Head of caudate nucleus (tissue), 42 donors: Measurements from ENCODE around the gene TBC1D2B.
A peak's percentile ranks its signal among the peaks of the same experiment; 100 is the strongest.

ENCODE experiments used
- DNase-seq, 42 donors: peaks; one replicate each; pipeline versions ENCODE4 v3.0.0 to v3.0.0-alpha.2; 2020 to 2021; ENCODE audit warnings: mixed read lengths in 7 of 42
- intact Hi-C: fragments of 100-400 bp; cut with DNase I; formaldehyde crosslinking; loops from one replicate; pipeline ENCODE4 v1.15.0; 2022

TBC1D2B gene

GRCh38 chr15:78060232-78060631, 17.3 kb downstream of the TBC1D2B start:
- DNase-seq, result no peak

DNA sequence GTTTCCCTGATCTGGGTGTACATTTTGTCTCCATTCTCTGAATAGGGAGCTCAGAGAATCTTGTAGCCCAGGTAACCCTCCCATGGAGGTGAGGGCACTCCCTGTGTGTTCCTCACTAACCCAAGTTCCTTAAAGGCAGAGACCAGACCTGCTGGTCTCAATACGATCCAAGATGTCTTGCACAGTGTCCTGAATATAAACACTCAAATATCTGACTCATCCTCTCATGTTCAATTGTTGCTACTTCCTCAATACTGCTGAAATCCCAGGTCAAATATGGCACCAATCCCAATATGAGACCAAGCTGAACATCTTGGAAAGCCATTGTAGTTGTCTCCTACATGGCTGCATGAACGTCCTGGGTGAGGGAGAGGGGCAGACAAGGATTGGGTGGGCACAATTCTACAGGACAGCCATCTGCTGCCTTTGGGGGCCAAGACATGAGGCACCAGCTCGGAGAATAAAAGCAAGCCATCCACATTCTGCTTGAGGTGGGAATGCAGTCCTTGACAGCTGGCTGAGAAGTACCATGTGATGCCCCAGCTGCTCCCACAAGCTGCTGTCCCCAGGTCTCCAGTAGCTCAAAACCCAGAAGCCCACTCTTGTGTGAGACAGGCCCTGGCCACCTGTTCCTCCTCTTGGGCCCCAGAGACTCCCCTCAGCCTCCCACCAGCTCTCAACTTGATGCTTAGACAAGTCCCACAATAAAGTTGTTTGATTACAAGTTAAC, 18.2 kb downstream of the TBC1D2B start:
- intact Hi-C loops, result no loop called here
- no peak for DNase-seq

More at GRCh38 chr15:78060232-78060631, 17.3 kb downstream of the TBC1D2B start:
- intact Hi-C loops, result no loop called here

DNA sequence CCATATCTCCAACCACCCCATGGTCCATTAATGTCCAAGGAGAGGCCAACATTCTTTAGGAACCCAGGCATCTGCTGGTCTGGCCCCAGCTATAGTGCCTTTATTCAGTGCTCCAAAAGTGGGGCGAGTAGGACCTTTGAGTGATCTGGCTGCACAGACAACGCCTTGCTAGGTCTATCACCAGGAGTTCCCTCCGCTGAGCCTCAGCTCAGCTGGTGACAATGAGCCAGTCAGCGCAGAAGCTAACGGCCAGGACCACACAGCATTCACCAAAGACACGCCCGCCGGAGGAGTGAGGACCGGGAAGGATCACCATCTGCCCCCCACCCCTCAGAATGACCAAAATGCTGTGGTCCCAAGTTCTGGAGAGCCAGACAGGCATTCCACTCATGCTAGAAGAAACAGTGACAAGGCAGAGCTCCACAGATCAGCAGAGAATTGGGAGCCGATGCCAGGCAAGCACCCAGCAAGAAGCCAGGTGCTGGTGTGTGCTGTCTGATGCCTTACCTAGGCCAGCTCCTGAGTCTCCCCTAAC, 19.0 kb downstream of the TBC1D2B start:
- DNase-seq, result no peak
- intact Hi-C loops, result no loop called here

DNA sequence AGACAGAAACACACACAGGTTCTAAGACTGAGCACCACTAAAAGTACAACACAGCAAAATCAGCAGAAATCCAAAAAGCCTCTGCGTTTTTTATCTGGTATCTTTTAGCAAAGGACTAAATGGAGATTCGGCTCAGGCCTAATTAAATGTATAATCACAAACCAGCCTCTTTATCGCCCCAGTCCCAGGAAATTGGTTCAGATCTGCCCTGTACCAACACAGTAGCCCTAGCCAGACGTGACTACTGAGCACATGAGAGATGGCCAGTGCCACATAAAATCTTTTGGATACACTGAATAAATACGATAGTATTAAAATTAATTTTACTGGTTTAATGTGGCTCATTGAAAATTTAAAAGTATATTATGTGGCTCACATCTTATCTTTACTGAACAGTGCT, 19.7 kb downstream of the TBC1D2B start:
- intact Hi-C loops, result no loop called here
- DNase-seq, result no peak

- DNase-seq, result peak in 5 of 42 donors; percentile 24 to 45 (median 31)
- intact Hi-C loops, result no loop called here
These were observed 20.7 kb downstream of the TBC1D2B start for GRCh38 chr15:78056714-78057269.

DNA sequence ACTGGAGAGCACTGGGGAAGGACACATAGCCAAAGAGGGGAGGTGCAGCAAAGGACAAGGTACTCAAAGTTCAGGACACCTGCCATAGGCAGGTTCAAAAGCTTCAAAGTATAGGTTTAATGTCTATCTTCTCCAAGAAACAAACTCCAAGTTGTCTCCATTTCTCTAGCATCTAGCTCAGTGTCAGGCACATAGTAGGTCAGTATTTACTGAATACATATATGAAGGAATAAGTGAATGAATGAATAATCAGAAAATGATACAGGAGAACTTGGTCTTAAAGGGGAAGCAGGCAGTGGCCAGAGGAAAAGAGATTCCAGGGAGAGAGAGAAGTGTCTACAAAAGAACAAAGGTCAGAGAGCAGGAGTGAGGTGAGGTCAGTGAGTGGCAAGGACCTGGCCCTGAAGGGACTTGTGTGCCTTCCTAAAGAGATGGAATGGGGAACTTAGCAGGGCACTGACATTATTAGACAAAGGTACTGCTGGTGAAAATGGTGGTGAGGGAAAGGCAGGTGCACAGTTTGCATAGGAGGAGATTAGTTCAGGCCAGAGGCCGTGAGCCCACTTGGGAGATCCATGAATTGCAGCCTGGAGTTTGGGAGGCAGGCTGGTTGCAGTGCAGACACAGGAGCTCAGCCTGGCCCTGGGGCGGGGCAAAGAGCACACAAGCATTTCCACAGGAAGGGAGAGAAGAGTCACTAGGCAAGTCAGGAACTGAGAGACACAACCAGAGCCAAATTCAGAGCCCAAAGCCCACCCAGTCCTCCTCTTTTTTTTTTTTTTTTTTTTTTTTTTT, 21.4 kb downstream of the TBC1D2B start:
- intact Hi-C loops, result no loop called here
- peak in 1 of 42 donors; percentile 42 for DNase-seq

DNA sequence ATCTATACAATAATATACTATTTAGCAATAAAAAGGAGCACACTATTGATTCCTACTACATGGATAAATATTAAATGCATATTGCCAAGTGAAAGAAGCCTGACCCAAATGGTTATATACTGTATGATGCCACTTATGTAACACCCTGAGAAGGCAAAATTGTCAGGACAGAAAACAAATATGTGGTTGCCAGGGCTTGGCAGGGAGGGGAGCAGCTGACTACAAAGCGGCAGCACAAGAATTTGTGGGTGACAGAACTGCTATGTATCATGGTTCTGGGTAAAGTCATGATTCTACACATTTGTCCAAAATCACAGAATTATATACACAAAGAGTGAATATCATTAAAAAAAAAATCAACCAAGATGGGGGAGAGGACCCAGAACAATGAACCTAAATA, 22.5 kb downstream of the TBC1D2B start:
- no peak for DNase-seq
- intact Hi-C loops, result no loop called here

- DNase-seq, result no peak
- intact Hi-C loops, result no loop called here
These were observed 23.0 kb downstream of the TBC1D2B start for GRCh38 chr15:78054518-78054917.

GRCh38 chr15:78052545-78052944, 25.0 kb downstream of the TBC1D2B start:
- intact Hi-C loops, result no loop called here
- DNase-seq, result peak in 1 of 42 donors; percentile 26

DNA sequence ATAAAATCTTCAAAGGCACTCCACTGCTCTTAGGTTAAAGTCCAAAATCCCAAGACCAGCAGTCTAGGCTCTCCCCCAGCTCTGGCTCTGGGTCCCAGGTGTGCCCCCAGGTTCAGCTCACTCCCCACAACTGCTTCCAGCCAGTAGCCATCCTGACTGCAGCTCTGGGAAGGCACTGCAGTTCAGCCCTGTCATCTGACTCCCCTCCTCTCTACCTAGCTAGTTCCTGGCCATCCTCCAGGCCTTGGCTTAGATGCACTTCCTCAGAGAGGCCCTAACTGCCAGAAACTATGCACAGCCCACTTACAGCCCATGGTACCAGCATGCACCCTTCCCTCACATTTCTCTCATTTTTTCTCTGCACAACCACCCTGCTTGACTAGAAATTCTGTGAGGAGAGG, 25.5 kb downstream of the TBC1D2B start:
- peak in 2 of 42 donors; percentile 37 to 57 for DNase-seq
- intact Hi-C loops, result no loop called here

DNA sequence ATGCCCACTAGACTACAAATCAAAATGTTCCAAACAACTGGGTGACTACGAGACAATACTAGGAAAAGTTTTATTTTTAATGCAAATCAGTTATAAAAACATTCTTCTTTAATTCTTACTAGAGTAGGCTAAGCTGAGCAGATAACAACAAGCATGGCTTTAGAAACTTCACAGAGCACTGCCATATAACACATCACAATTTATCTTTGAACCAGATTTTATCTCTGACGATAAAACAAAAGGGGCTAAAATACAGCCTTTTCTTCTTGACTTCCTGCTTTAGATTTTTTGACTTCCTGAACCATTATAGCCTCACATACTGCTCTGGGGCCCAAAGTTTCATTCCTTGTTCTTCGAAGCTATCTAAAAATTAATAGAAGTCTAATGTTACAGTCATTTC, 25.9 kb downstream of the TBC1D2B start:
- DNase-seq, result no peak
- intact Hi-C loops, result no loop called here

DNA sequence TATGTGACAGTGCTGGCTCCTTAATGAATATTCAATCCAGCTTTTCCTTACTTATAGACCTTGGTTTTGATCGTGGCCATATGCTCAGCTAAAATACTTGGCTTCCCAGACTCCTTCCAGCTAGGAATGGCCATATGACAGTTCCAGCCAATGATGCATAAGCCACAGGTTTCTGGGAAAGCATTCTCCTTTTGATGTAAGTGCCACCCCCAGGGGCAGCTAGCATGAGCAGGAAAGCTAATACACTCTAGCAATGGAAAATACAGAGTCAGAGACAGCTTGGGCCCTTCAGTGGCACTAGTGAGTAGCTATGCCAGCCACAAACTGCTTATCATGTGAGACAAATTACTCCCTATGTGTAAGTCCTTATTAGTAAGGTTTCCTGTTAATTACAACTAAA, 26.7 kb downstream of the TBC1D2B start:
- no peak for DNase-seq
- intact Hi-C loops, result no loop called here

- intact Hi-C loops, result no loop called here
- no peak for DNase-seq
These were observed 27.1 kb downstream of the TBC1D2B start for GRCh38 chr15:78050441-78050809.

DNA sequence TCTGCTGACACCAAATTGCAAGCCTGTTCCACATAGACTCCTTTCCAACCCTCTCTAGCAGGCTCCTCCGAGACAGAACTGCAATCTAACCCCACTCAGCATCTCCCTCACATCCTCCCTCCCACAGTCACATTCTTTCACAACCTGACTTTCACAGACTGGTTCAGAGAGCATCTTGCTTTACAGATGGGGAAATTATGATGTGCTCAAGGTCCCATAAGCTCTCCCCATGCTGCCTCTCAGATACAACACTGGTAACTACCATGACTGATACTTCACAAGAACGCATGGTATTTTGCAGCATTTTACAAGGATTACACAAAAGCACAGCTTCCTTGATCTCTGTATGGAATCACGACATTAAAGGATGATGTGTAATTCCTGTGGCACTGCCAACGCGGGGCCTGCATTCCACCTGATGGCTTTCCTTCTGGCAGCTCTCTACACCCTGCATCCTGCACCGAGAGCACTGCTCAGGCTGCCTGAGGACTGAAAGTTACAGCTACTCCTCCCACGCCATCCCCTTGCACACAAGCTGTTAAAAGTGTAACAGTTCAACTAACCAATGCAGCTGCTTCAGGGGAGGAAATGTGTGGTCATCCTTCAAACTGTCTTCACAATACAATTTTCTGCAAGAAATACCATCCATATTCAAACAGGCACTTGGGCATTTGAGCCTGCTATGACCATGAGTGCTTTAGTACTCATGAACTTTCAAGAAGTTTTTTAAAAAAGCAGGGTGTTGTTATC, 27.6 kb downstream of the TBC1D2B start:
- intact Hi-C loops, result no loop called here
- peak in 37 of 42 donors; percentile 38 to 89 (median 68) for DNase-seq

- intact Hi-C loops, result no loop called here
- DNase-seq, result peak in 7 of 42 donors; percentile 24 to 54 (median 45)
These were observed 28.9 kb downstream of the TBC1D2B start for GRCh38 chr15:78048628-78048920.

- intact Hi-C loops, result no loop called here
- DNase-seq, result peak in 13 of 42 donors; percentile 25 to 55 (median 45)
These were observed 29.5 kb downstream of the TBC1D2B start for GRCh38 chr15:78047761-78048627.

DNA sequence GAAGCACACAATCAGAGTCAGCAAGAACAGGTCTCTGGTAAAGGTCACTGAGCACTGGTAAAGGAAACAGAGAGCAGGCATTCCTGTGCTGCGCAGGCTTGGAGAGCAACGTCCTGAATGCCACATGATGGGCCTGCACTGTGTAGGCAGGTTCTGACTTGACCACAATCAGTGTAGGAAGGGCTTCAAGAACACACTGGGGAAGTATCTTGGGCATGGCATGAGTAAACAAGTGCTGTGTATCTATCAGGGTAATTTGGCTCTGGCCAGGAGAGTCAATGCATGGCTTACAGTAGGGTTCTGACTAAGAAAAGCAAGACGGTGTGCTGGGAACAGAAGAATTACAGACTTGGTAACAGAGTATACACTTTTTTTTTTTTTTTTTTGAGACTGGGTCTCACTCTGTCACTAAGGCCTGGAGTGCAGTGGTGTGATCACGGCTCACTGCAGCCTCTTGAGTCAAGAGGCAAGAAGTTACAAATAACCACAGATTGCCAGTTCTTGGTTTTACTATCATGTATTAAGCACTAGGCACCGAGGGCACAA, 30.6 kb downstream of the TBC1D2B start:
- no peak for DNase-seq
- intact Hi-C loops, result no loop called here

DNA sequence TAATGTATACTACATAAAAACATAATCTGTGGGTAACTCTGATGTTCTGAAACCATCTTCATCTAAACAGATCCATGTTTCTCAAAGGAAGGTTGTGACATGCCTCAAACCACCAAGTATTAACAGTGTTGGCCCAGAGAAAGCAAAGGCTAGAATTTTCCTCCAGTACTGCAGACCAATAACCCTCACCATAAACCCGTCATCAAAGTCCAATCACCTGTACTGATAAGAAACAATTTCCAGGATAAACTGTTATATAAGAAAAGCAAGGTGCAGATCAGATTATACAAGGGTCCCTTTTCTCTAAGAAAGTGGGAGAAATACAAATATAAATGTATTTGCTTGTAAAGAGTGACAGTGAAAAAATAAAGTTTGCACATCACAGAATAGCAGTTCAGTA, 32.3 kb downstream of the TBC1D2B start:
- DNase-seq, result no peak
- intact Hi-C loops, result no loop called here
